Mesothelial cell of epicardium (in vitro differentiated cells): Measurements from ENCODE around the gene BCOR. TPM values are rescaled to one million over a fixed set of nuclear protein-coding genes. Genes with fewer than 3 reads are reported as not detected.

Experiments
- DNase-seq, 2 experiments: peaks; one replicate each; pipeline ENCODE4 v3.0.0; 2021; ENCODE audit warnings: low spot score in 2 of 2; ENCODE audit not compliant: unreplicated experiment in 2 of 2
- H3K27ac Mint-ChIP-seq: 2 replicates; pipeline ENCODE4 v1.8.0; 2021; ENCODE audit warnings: mixed read lengths
- H3K27me3 Mint-ChIP-seq: 2 replicates; pipeline ENCODE4 v1.8.0; 2021; ENCODE audit warnings: low read depth, mixed read lengths
- H3K36me3 Mint-ChIP-seq: 2 replicates; pipeline ENCODE4 v1.8.0; 2021; ENCODE audit warnings: mixed read lengths
- H3K4me1 Mint-ChIP-seq: 2 replicates; pipeline ENCODE4 v1.8.0; 2021; ENCODE audit warnings: mixed read lengths
- H3K4me3 Mint-ChIP-seq: 2 replicates; pipeline ENCODE4 v1.8.0; 2021; ENCODE audit warnings: mild to moderate bottlenecking, moderate library complexity, mixed read lengths
- H3K9me3 Mint-ChIP-seq: 2 replicates; pipeline ENCODE4 v1.8.0; 2021; ENCODE audit warnings: mixed read lengths
- total RNA-seq: library from RNA; stranded (reverse); gene quantifications from 3 replicates; pipeline ENCODE4 v1.2.1, GENCODE V29; 2021
- TF ChIP-seq, protein P1 (sequence below): fragments of 200-600 bp; sonication (generic); IDR thresholded peaks from one replicate; pipeline ENCODE4 v1.5.0; 2021; ENCODE audit warnings: antibody characterized with exemption; ENCODE audit not compliant: unreplicated experiment

The BCOR gene
- total RNA-seq, 1 donor from 2014 or later: 52.3 TPM

DNA sequence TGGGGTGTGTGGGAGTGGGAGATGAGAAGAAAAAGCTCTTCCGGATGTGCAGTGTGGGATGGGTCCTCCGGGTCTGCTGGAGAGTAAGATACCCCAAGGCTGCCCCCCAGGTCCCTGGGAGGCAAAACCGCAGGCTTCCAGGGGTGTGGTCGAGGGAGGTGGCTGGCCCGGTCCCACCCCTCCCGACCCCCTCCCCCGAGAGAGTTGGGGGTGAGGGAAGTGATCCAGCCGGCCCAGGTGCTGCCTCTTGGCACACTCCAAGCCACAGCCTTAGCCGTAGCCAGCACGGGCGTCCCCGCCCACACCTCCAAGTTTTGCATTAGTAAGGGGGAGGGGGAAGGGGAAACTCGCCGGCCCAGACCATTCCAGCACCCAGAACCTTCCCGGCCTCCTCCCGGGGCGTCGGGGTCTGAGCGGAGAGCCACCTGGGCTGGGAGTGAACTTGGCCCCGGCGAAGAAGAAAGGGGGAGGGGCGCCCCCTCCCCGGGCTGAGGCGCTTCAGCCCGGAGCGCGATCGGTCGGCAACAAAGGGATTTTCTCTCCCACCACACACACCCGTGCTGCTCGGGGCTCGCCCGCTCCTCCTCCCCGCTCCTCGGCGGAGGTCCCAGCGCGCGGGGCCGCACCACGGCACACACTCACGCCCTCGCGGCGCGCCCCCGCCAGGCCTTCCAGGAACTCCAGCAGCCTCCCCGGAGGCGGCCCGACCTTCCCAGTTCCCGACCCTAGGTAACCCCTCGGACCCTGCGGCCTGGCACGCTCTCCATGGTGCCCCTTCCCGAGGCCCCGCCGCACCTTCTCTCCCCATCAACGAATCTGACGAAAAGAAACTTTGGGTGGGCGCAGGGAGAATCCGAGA is 14.4 kb downstream of the BCOR start:
- Mint-ChIP-seq H3K36me3 (no peaks in the 10 kb centered on the region), H3K27me3 (no peaks in the 10 kb centered on the region), H3K27ac (peak overlapping the region; percentile 86), H3K9me3 (no peaks in the 10 kb centered on the region), H3K4me1 (peaks cover 71% of the 10 kb centered on the region), H3K4me3 (peak overlapping the region; percentile 58)
- TF ChIP-seq, protein P1, sequence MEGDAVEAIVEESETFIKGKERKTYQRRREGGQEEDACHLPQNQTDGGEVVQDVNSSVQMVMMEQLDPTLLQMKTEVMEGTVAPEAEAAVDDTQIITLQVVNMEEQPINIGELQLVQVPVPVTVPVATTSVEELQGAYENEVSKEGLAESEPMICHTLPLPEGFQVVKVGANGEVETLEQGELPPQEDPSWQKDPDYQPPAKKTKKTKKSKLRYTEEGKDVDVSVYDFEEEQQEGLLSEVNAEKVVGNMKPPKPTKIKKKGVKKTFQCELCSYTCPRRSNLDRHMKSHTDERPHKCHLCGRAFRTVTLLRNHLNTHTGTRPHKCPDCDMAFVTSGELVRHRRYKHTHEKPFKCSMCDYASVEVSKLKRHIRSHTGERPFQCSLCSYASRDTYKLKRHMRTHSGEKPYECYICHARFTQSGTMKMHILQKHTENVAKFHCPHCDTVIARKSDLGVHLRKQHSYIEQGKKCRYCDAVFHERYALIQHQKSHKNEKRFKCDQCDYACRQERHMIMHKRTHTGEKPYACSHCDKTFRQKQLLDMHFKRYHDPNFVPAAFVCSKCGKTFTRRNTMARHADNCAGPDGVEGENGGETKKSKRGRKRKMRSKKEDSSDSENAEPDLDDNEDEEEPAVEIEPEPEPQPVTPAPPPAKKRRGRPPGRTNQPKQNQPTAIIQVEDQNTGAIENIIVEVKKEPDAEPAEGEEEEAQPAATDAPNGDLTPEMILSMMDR: no peak
- no peak for DNase-seq

DNA sequence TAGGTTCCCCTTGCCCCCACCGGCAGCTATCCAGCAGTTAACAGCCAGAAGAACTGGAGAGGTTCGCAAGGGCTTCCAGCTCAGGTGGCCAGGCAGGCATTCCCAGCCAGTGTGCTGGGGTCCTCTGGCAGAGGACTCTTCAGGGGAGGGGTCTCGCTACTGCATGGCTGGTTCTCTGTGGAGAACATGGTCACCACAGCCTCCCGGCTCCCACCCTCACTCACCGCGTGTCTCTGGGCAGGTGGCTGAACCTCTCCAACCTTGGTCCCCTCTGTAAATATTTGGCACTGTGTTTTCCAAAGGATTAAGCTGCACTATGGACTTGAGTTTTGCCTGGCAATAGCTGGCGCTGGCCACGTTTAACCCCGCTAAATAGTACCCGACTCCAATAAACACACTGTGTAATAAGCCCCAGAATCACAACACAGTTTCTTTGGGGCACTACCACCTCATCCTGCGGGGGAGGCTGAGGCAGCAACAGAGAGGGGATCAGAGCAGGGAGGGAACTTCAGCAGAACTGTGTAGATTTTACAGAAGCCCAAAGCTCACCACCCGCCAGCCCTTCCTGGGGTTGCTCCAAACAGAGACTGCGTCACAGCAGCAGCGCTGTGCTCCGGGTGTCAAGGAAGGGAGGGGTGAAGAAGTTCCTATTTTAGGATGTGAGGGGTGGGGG is 15.2 kb downstream of the BCOR start:
- no peaks in the 10 kb centered on the region for H3K9me3 Mint-ChIP-seq
- peaks cover 66% of the 10 kb centered on the region for H3K4me1 Mint-ChIP-seq
- no peak for DNase-seq
- no peaks in the 10 kb centered on the region for H3K36me3 Mint-ChIP-seq
- peak overlapping the region; percentile 78 for H3K27ac Mint-ChIP-seq
- peak overlapping the region; percentile 45 for H3K4me3 Mint-ChIP-seq
- TF ChIP-seq, protein P1: no peak
- no peaks in the 10 kb centered on the region for H3K27me3 Mint-ChIP-seq

DNA sequence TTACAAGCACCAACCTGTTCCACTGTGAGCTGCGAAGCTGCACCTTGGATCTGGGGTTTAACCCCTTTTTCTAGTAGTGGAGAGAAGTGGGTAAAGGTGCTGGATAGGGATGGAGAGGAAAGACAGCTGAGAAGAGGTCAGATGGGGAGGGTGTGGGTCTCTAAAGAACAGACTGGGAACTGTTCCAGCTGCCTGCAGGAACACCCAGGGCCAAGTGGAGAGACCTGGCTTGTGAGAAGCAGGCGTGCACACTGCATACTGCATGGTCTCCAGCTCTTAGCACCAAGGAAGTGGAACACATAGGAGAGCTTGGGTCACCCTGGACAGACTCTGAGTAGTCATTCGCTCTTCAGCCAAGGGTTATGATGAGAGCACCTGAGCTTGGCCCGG is 16.1 kb downstream of the BCOR start:
- Mint-ChIP-seq H3K27me3 (no peaks in the 10 kb centered on the region), H3K36me3 (peaks cover under 1% of the 10 kb centered on the region), H3K9me3 (peaks cover under 1% of the 10 kb centered on the region), H3K4me1 (peaks cover 59% of the 10 kb centered on the region), H3K4me3 (peak overlapping the region; percentile 23), H3K27ac (peak overlapping the region; percentile 80)
- TF ChIP-seq, protein P1: no peak
- no peak for DNase-seq

DNA sequence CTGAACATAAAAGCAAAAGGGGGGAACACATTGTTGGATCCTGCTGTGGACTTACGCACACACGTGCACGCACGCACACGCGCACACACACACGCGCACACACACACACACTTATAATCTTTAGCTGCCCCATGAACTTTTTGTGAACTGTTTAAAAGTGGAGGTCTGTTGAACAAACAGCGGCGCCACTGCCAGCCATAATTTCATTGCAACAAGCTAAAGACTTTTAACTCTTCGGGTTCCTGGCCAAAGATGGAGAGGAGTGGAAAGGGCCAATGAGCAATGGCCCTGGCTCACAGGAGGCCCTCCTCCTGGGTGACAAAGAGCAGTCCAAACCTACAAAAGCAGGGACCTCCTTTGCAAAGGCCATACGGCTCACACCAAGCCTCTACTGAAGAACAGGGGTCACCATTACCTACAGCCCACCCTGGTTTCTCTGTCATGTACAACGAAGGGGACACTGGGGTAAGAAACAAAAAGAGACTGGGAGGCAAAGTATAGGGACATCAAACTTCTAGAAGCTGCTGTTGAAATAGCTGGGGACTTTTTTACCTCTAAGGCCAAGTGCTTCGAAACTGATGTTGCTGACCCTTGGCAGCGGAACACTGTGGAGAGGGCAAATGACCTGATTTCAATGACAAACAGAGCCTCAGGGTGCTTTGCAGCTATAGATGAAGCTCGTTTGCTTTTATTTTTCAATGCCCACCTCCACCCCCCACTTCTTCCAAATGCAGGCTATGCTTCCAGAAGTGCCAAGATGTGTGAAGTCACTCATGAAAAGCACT is 16.7 kb downstream of the BCOR start:
- H3K4me3 Mint-ChIP-seq: peak overlapping the region; percentile 15
- TF ChIP-seq, protein P1: no peak
- H3K9me3 Mint-ChIP-seq: peaks cover 4% of the 10 kb centered on the region
- H3K36me3 Mint-ChIP-seq: peaks cover 4% of the 10 kb centered on the region
- H3K27ac Mint-ChIP-seq: peak overlapping the region; percentile 88
- H3K4me1 Mint-ChIP-seq: peaks cover 56% of the 10 kb centered on the region
- H3K27me3 Mint-ChIP-seq: no peaks in the 10 kb centered on the region
- DNase-seq: no peak

DNA sequence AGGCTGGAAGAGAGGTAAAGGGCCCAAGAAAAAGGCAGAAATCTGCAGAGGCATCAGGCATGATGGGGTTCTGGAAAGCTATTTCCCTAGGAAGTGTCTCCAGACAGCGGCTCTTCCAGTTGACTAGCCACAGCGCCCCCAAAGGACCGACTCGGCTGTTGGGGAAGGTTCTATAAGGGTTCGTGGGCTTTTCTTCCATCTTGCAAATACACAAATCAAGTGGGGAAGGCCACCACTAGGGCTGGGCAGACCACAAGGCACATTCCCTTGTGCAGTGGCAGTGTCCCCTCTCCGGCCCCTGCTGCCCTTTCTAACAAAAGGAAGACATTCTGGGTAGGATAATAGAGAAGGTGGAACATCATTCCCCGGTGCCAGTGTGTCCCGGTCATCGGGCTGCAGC is 18.2 kb downstream of the BCOR start:
- DNase-seq: no peak
- Mint-ChIP-seq H3K36me3 (peaks cover 8% of the 10 kb centered on the region), H3K4me1 (peaks cover 43% of the 10 kb centered on the region), H3K27ac (no peak overlapping the region), H3K4me3 (no peak overlapping the region), H3K27me3 (no peaks in the 10 kb centered on the region), H3K9me3 (peaks cover 4% of the 10 kb centered on the region)
- TF ChIP-seq, protein P1: no peak
